Cardiac muscle cell (in vitro differentiated cells and primary cell): Measurements from ENCODE around the gene TMC2. TPM values are rescaled to one million over a fixed set of nuclear protein-coding genes. Genes with fewer than 3 reads are reported as not detected.

Experiments
- DNase-seq, 2 donors: peaks; one replicate each; pipeline versions ENCODE4 v3.0.0 to v3.0.0-alpha.2; 2010 to 2017; ENCODE audit warnings: low read depth in 1 of 2, low spot score in 1 of 2
- H3K27ac ChIP-seq: fragments of 200-600 bp; sonication (generic); 2 replicates; pipeline ENCODE4 v1.5.1; 2016
- H3K27me3 ChIP-seq: fragments of 200-600 bp; sonication (generic); 2 replicates; pipeline ENCODE4 v1.6.0; 2016; ENCODE audit warnings: control low read depth
- H3K36me3 ChIP-seq: fragments of 200-600 bp; sonication (generic); 2 replicates; pipeline ENCODE4 v1.5.1; 2016; ENCODE audit warnings: control low read depth
- H3K4me1 ChIP-seq: fragments of 200-600 bp; sonication (generic); 2 replicates; pipeline ENCODE4 v1.8.1; 2017; ENCODE audit warnings: low read depth, mild to moderate bottlenecking, mixed run types
- H3K4me3 ChIP-seq: fragments of 200-600 bp; sonication (generic); 2 replicates; pipeline ENCODE4 v1.5.1; 2016; ENCODE audit warnings: mild to moderate bottlenecking
- H3K9me3 ChIP-seq: fragments of 200-600 bp; sonication (generic); 2 replicates; pipeline ENCODE4 v1.5.1; 2017; ENCODE audit warnings: low read depth, mild to moderate bottlenecking, control low read depth
- polyA plus RNA-seq: library from polyadenylated mRNA; unstranded; fragments of >200 nt; fragmentation: Nextera tagmentation; extraction: Ambion mirVana; gene quantifications from 2 replicates; pipeline ENCODE4 v1.2.1, GENCODE V29; 2016
- total RNA-seq: library from RNA; depleted of rRNA; stranded (reverse); fragments of >200 nt; gene quantifications from 2 replicates; pipeline ENCODE4 v1.2.3, GENCODE V29; 2016
- TF ChIP-seq, protein P1 (sequence below): IDR thresholded peaks from 2 replicates; pipeline ENCODE4 v1.5.1; 2012; ENCODE audit warnings: low read depth, mild to moderate bottlenecking, low read length

The TMC2 gene
- total and polyA plus RNA-seq, 2 experiments from 2014 or later = not detected

DNA sequence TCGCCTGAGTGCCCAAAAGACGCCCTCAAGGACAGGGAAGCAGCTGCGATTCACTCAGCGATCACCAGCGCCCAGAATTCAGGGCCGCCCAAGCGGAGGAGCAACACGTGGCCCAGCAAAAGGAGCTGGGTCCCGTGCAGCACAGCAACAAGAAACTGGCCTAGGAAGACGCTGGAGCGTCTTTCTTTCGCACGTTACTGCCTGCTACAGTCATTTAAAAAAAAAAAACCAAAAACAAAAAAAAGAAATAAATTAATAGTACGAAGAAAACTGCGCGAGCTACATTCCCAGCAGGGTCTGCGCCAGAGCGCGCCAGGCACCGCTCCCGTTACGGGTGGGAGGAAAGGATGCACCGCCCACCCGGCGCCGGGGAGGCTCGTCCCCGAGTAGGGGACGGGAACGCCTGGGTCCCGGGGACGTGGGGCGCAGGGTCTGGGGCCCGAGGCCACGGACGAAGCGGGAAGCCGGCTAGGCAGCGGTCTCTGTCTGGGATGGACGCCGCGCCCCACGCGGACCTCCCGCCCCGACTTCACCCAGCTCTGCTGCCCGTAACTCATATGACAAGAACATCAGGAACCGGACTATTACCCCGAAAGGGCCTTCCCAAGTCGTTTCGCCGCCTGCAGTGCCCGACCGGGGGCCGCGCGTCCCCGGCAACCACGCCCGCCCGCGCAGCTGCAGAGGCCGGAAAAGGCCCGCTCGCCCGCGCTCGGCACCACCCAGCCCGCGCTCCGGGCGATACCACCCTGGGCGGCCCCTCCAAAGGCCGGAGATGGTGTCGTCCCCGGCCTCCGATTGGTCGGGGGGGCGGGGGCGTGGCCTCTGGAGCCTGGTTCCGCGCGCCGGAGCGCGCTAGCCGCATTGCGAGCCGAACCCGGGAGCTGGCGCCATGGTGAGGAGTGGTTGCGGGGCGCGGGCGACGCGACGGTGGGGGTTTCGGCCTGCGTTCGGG is 115.7 kb downstream of the TMC2 start, which contains the start of gene NOP56:
Gene NOP56 (plus strand): TSS at position 861 of the 952 bp plus-strand sequence. CDS start 29 bp downstream, at position 890.
- peak within 1 kb of the TSS; percentile 75 for H3K4me3 ChIP-seq
- H3K36me3 ChIP-seq = peaks cover 31% of the 10 kb centered on the region
- H3K9me3 ChIP-seq = no peaks in the 10 kb centered on the region
- H3K27ac ChIP-seq = peak within 1 kb of the TSS; percentile 85
- H3K27me3 ChIP-seq = no peaks in the 10 kb centered on the region
- H3K4me1 ChIP-seq = no peaks in the 10 kb centered on the region
- DNase-seq = peak; percentile 92 to 95
- TF ChIP-seq, protein P1, sequence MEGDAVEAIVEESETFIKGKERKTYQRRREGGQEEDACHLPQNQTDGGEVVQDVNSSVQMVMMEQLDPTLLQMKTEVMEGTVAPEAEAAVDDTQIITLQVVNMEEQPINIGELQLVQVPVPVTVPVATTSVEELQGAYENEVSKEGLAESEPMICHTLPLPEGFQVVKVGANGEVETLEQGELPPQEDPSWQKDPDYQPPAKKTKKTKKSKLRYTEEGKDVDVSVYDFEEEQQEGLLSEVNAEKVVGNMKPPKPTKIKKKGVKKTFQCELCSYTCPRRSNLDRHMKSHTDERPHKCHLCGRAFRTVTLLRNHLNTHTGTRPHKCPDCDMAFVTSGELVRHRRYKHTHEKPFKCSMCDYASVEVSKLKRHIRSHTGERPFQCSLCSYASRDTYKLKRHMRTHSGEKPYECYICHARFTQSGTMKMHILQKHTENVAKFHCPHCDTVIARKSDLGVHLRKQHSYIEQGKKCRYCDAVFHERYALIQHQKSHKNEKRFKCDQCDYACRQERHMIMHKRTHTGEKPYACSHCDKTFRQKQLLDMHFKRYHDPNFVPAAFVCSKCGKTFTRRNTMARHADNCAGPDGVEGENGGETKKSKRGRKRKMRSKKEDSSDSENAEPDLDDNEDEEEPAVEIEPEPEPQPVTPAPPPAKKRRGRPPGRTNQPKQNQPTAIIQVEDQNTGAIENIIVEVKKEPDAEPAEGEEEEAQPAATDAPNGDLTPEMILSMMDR = no peak

DNA sequence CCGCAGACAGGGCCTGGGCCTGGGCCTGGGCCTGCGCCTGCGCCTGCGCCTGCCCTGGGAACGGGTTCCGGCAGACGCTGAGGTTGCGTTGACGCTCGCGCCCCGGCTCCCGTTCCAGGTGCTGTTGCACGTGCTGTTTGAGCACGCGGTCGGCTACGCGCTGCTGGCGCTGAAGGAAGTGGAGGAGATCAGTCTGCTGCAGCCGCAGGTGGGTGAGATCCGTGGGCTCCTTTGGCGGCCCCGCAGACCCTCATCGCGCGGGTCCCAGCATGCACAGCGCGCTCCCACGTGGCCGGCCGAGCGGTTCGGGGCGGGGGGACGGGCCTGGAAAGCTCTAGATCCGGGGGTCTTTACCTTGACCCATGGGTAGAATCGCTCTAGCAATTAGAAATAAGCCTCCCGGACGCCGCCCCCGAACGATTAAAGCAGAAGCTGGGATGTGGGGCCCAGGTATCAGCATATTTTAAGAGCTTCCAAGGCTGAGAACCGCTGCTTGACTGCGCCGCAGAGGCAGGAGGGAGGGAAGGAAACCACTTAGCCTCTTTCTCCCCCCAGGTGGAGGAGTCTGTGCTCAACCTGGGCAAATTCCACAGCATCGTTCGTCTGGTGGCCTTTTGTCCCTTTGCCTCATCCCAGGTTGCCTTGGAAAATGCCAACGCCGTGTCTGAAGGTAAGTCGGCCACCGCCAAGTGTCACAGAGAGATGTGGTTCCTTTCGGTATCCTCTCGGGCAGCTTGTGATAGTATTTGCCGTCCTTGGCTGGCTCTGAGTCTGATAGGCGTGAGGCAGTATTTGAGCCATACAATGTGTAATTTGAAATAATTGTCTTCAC is 116.6 kb downstream of the TMC2 start:
- TF ChIP-seq, protein P1 = no peak
- H3K36me3 ChIP-seq = peaks cover 39% of the 10 kb centered on the region
- H3K4me1 ChIP-seq = no peaks in the 10 kb centered on the region
- H3K27ac ChIP-seq = peak overlapping the region; percentile 85
- peak in 1 of 2 donors; percentile 55 for DNase-seq
- no peaks in the 10 kb centered on the region for H3K27me3 ChIP-seq
- H3K9me3 ChIP-seq = no peaks in the 10 kb centered on the region
- H3K4me3 ChIP-seq = peak overlapping the region; percentile 75

DNA sequence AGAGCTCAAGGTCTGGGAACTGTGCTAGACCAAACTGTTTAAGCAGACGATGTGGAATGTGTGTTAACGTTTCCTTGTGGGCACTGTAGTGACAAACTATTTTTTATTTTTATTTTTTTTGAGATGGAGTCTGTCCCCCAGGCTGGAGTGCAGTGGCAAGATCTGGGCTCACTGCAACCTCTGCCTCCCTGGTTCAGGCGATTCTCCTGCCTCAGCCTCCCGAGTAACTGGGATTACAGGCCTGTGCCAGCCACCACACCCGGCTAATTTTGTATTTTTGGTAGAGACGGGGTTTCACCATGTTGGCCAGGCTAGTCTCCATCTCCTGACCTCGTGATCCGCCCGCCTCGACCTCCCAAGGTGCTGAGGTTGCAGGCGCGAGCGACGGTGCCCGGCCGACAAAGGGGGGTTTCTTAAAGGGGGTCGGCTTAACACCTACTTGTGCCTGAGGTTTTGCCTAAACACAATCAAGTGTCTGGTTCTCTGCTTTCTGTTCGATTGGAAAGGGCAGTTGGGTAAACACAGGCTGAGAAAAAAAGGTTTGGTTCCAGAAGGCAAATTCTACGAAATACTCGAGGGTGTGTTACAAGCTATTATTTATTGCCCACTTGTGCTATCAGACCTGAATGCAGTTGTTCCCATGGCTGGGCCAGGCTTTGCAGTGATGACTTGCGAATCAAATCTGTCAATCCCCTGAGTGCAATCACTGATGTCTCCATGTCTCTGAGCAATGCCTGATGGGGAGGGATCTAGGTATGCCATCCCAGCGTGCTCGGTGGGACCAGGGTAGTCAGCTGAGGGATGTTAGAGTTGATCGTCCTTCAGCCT is 117.4 kb downstream of the TMC2 start:
- TF ChIP-seq, protein P1 = no peak
- H3K4me1 ChIP-seq = no peaks in the 10 kb centered on the region
- H3K27me3 ChIP-seq = no peaks in the 10 kb centered on the region
- peak overlapping the region; percentile 75 for H3K4me3 ChIP-seq
- no peaks in the 10 kb centered on the region for H3K9me3 ChIP-seq
- H3K27ac ChIP-seq = peak overlapping the region; percentile 85
- no peak for DNase-seq
- H3K36me3 ChIP-seq = peaks cover 44% of the 10 kb centered on the region

DNA sequence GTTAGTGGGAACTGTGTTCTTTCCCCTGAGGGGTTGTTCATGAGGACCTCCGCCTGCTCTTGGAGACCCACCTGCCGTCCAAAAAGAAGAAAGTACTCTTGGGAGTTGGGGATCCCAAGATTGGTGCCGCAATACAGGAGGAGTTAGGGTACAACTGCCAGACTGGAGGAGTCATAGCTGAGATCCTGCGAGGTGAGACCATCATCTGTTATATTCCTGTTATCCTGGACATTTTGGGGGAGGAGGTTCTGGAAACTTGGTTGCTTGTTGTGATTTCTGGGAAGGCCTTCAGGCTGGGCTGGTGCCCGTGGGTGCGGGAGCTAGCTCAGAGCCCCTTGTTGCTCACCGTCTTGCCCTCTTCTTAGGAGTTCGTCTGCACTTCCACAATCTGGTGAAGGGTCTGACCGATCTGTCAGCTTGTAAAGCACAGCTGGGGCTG is 118.0 kb downstream of the TMC2 start:
- Histone ChIP-seq H3K36me3 (peaks cover 49% of the 10 kb centered on the region), H3K9me3 (no peaks in the 10 kb centered on the region), H3K4me3 (no peak overlapping the region), H3K27me3 (no peaks in the 10 kb centered on the region), H3K4me1 (no peaks in the 10 kb centered on the region), H3K27ac (no peak overlapping the region)
- DNase-seq = no peak
- TF ChIP-seq, protein P1 = no peak

DNA sequence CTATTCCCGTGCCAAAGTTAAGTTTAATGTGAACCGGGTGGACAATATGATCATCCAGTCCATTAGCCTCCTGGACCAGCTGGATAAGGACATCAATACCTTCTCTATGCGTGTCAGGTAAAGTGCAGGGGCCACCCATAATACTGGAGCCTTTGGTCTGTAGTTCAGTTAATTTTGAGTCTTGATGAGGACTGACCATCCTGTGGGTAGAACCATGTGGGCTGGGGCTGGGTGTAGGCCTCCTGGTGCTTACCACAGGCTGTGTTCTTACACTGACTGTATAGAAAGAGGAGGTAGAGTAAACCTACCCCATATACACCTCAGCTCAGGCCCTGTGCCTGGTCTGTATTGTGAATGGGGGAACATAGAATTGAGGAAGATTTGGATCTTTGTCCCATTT is 118.5 kb downstream of the TMC2 start:
- TF ChIP-seq, protein P1 = no peak
- Histone ChIP-seq H3K27ac (no peak overlapping the region), H3K4me3 (no peak overlapping the region), H3K36me3 (peaks cover 50% of the 10 kb centered on the region), H3K4me1 (no peaks in the 10 kb centered on the region), H3K27me3 (no peaks in the 10 kb centered on the region), H3K9me3 (no peaks in the 10 kb centered on the region)
- no peak for DNase-seq
